IPS-18c (cell line): ENCODE data around the gene IL1RAPL1.

Experiments
- H3K4me3 ChIP-seq: 2 replicates; pipeline ENCODE4 v1.7.0; 2013; ENCODE audit warnings: low read depth, mild to moderate bottlenecking, low read length, moderate library complexity; ENCODE audit not compliant: insufficient read depth
- H3K9me3 ChIP-seq: one replicate; pipeline ENCODE4 v1.6.1; 2013; ENCODE audit warnings: mild to moderate bottlenecking, low read length, moderate library complexity; ENCODE audit not compliant: control insufficient read depth, insufficient read depth

IL1RAPL1 gene

DNA sequence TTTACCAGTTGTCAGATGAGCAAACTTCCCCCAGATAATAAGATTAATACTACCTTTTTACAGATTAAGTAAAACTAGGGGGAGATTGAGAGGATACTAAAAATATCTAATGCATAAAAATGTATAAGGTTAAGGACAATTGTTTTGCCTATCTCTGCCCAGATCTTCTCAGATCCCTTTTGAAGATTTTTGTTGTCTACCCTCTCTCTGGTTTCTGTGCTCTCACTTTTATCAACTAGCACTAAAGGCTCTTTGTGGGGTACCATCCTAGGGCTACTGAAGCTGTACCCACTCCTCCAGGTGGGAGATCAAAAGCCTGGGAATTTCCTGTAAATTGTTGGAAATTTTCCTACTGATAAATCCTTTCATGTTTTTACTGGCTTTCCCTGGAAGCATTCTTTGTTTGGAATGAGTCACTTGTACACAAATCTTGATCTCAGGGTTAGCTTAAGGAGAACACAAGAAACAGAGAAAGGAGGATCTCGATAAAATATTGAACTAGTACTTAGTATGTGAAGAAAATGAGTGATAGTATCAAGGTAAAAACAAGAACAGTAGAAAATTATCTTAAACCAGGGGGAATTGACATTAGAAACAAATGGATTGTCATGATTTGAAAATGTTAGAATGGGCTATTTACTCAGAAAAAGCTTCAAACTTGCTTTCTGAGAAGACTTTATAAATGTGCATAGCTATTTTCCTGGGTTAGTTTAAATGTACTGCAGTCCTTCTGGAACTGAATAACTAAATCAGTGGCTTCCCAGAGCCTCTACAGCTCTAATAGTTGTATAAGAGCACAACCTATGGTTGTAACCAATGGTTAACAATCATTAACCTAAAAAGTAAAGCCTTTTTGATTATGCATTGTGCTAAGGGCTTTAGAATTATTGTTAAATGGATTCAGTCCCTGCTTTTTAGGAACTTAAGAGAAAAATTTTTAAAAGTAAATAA, 948.2 kb downstream of the IL1RAPL1 start:
- Histone ChIP-seq H3K4me3 (no peak overlapping the region), H3K9me3 (peaks cover 2% of the 10 kb centered on the region)

DNA sequence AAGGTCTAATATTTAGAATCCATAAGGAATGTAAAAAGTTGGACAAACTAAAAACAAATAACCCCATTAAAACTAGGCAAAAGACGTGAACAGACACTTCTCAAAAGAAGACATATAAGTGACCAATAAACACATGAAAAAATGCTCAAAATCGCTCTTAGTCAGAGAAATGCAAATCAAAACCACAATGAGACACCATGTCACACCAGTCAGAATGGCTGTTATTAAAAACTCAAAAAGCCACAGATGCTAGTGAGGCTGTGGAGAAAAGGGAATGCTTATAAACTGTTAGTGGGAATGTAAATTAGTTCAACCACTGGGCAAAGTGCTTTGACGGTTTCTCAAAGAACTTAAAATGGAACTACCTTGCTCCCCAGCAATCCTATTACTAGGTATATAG, 953.8 kb downstream of the IL1RAPL1 start:
- Histone ChIP-seq H3K9me3 (no peaks in the 10 kb centered on the region), H3K4me3 (no peak overlapping the region)

DNA sequence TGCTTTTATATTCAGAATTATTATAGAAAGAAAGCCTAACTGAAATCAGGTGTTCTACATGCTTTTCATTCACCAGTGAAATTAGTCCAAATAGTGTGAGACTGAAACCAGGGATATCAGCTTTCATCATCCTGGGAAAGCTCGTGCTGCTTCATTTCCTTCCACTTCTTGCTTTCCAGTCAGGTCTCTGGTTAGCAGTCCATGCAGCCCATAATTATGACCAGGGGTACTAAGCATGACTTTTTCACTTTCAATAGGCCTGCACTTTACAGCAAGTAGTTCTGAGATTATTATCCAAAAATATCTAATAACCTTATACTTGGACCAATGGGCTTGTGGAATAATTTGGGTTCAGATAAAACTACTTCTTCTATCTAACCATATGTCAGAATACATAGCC, 954.9 kb downstream of the IL1RAPL1 start:
- no peaks in the 10 kb centered on the region for H3K9me3 ChIP-seq
- no peak overlapping the region for H3K4me3 ChIP-seq

DNA sequence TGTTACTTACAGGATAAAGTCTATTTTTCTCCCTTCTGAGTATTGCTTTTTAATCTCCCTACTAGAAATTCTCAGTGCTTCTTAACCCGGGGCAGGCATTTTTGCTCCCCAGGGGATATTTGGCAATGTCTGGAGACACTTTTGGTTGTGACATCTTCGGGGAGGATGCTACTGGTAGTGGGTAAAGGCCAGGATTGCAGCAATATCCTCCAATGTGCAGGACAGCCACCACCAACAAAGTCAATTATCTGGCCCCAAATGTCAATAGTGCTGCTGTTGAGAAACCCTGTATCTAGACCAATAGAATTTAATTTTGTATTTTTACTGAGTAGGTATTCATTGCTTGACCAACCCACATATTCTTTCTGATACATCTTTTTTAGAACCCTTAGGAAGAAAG, 958.6 kb downstream of the IL1RAPL1 start:
- Histone ChIP-seq H3K9me3 (no peaks in the 10 kb centered on the region), H3K4me3 (no peak overlapping the region)

DNA sequence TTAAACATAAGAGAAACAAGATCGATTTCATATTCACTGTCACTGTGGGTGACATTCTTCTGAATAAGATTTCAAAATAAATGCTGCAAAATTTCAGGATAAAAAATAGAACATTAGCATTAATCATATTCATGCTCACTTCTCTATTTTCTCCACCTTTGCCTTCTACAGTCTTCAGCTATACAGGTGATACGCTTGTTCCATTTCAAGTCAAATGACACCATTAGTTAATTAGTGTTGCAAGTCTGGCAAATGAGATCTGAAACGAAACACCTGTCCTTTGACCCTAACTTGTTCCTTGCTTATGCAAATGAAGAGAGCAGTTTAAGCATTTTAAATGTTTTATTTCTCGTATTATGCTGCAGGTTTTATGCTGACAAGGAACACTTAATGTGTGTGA, 960.6 kb downstream of the IL1RAPL1 start:
- H3K4me3 ChIP-seq = no peak overlapping the region
- H3K9me3 ChIP-seq = no peaks in the 10 kb centered on the region

DNA sequence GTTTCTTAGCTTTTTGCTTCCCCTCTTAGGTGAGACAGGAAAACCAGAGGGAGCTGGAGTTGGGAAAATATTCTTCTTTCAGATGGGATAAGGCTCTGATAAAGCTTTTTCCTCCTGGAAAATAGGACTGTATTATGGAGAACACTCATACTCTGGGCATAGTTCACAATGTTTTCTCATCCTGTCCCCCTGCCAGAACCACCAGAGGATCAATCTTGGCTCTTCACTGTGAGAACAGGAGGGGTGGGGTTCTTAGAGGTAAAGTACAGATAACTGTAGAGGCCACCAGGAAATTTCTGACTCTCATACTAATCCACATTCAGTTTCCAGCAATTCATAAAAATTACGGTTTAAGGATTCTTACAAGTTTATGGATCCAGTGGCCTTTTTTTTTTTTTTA, 966.3 kb downstream of the IL1RAPL1 start:
- H3K4me3 ChIP-seq = no peak overlapping the region
- H3K9me3 ChIP-seq = no peaks in the 10 kb centered on the region

DNA sequence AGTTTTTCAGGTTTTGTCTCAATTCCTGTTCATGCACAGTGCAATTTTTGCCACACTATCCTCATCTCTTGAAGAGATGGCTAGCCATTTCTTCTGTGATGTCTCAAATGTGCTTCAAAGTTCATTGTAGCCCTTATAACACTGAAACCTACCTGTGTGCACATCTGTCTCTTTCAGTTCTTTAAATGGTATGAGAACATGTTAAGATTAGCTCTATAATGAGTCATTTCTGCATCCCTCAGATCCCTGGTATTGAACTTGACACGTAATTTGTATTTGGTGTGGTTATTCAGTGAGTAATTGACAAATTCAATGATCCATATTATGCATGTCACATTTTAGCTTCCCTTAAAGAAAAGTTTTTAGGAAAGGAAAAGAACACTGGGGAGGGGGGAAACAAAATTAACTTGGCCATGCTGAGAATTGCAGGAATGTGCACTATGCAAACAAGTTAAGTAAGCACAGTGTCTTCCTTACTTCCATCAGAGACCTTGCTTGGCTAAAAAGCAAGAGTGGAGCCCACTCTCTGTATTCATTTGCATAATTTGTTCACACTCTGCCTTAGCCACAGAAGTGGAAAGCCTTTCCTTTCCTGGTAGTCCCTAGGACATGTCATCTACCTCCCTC, 968.3 kb downstream of the IL1RAPL1 start:
- Histone ChIP-seq H3K4me3 (no peak overlapping the region), H3K9me3 (no peaks in the 10 kb centered on the region)

DNA sequence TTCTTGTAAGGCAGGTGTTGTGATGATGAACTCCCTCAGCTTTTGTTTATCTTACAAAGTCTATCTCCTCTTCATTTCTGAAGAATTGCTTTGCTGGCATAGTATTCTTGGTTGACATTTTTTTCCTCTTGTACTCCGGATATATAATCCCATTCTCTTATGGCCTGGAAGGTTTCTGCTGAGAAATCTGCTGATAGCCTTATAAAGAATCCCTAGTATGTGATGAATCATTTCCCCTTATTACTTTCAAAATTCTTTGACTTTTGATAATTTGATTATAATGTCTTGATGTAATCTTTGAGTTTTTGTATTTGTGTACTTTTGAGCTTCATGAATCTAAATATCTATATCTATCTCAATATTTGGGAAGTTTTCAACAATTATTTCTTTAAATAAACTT, 972.8 kb downstream of the IL1RAPL1 start:
- Histone ChIP-seq H3K9me3 (no peaks in the 10 kb centered on the region), H3K4me3 (no peak overlapping the region)

DNA sequence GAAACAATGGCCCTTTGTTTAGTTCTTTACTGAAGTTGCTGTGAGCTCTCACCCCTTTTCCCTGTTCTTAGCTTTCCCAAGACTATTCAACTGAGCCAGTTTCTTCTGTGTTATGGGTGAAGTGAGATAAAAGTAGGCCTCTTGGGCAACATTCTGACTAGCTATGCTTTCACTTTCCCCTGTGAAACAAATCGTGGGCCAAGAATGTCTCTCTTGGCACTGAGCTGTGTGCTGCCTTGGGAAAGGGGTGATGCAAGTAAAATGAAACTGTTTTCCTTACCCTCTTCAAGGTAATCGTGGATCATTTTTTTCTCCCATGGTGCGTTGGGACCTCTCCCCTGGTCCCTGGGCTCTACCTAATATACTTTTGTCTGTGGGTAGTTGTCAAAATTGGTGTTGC, 974.2 kb downstream of the IL1RAPL1 start:
- no peaks in the 10 kb centered on the region for H3K9me3 ChIP-seq
- H3K4me3 ChIP-seq = no peak overlapping the region

DNA sequence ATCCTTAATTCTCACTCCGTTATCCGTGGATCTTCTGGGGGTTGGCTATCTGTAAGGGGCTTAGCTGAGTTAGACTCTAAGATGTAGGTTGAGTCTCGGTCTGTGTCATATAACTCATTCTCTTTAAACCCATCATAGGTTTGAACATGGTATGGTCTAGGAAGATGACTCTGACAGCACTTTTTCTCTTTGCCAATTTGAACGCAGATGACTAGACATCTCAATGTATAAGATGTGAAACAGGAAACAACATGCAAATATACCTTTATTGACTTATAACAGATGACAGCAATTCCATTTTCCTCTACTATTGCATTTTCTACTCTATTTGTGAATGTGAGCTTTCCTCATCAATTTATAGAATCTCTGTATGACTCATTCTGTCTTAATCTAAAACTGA, 993.3 kb downstream of the IL1RAPL1 start:
- Histone ChIP-seq H3K4me3 (no peak overlapping the region), H3K9me3 (no peaks in the 10 kb centered on the region)

DNA sequence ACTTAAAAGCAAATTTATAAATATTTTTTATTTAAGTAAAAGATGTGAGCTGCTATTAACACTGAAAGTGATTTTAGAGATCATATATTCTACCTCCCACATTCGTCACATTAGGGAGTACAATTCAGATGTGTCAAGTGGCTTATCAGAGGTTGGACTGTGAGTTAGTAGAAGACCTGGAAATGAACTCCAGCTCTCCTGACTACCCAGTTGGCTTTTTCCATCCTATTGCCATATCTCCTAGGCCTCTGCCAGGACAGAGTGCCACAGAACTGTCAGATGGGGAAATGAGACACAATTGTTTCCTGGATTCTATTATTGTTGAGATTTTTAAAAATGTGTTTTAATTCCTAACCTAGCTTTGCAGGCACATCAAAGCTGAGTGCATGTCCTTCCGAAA, 994.0 kb downstream of the IL1RAPL1 start:
- Histone ChIP-seq H3K9me3 (no peaks in the 10 kb centered on the region), H3K4me3 (no peak overlapping the region)

DNA sequence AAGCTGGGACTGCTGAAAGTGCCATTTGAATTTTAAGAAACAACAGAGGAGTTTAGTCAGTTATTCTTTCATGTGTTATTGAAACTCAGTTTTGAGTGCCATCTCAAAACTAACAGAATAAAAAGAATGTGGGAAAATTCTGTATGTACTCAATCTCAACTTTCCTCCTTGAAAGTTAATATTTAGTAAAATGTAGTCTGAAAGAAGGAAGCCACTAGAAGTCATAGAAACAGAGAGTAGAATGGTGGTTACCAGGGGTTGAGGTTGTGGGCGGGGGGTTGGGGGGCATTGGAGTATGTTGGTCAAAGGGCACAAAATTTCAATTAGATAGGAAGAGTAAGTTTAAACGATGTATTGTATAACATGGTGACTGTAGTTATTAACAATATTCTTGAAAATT, 999.9 kb downstream of the IL1RAPL1 start:
- no peak overlapping the region for H3K4me3 ChIP-seq

DNA sequence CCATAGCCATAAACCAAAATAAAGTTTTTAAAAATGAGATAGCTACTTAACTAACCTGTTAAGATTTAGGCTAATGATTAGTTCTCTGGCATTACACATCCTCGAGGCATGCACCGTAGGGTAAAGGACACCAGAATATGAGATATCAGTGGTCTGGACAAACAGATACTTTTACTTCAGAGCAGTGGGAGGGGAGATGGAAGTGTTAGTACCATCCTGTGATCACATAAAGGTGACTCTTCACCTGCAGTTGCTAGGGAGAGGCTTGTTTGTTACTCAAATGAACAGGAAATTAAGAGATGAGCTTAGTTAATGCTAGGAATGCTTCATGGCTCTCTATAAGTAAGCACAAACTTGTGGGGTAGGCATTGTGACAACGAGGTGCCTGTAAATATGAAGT, 1003.7 kb downstream of the IL1RAPL1 start:
- Histone ChIP-seq H3K9me3 (no peaks in the 10 kb centered on the region), H3K4me3 (no peak overlapping the region)

More for the DNA sequence above, 999.9 kb downstream of the IL1RAPL1 start:
- H3K9me3 ChIP-seq = no peaks in the 10 kb centered on the region

DNA sequence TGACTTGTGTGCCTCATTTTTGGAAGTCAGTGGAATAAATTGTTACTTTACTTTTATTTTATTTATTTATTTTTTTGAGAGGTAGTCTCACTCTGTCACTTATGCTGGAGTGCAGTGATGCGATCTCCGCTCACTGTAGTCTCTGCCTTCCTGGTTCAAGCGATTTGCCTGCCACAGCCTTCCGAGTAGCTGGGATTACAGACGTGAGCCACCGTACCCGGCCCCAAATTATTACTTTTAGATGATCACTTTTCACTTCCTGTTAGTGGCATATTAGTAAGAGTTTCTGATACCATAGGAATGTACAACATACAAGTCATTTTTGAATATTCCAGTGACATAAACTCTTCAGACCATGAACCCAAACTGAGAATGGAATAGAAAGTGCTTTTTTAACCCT, 1017.1 kb downstream of the IL1RAPL1 start:
- H3K4me3 ChIP-seq = no peak overlapping the region
- no peaks in the 10 kb centered on the region for H3K9me3 ChIP-seq

DNA sequence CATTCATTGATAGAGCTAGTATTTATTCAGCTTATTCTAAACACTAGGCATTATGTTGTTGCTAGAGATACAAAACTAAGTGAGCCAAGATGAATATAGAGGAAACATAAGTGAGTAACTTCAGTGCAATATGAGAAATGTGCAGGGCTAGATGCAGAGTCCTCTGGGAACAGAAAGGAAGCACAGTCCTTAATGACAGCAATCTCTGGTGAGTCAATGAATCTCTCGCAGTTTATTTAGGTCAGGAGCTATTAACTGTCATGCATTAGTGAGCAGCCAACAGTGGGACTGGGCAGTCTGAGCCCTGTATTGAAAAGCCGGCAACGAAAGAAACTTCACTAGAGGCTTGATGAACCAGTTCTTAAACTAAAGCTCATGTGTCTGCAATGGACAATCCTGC, 1030.0 kb downstream of the IL1RAPL1 start:
- Histone ChIP-seq H3K9me3 (no peaks in the 10 kb centered on the region), H3K4me3 (no peak overlapping the region)

DNA sequence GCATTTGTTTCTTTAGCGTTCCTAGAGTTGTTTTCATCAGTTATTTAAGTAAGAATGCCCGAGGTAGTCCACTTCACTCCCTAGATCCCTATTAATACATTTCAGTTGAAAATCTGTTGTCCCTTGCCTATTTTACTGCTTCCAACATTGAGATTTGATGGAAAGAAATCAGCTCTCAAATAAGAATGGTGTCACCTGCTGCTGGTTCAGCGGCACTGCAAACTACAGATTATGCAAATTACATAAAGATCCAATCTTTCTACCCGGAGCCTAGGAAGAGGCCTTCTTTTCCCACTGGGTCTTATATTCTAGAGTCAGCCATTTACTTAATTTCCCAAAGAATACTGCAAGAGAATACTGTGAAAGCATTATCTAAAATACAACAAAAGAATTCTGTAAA, 1030.5 kb downstream of the IL1RAPL1 start:
- Histone ChIP-seq H3K9me3 (no peaks in the 10 kb centered on the region), H3K4me3 (no peak overlapping the region)

DNA sequence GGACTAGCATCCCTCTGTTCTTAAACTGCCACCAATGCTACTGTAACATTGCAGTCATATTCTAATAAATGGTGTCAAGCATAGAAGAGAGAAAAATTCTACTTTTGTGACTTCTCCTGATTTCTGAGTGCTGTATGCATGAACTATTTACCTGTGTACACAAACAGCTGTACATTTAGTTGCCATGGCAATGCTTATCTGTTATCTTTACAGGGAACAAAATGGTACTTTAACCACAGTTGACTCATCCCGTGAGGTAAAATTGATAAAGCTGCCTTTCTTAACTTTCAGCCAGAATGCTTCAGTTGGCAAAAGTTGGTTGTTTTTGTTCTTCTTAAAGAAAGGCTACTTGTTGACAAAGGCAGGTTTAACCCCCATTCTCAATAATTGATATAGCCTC, 1040.6 kb downstream of the IL1RAPL1 start:
- H3K4me3 ChIP-seq = no peak overlapping the region
- no peaks in the 10 kb centered on the region for H3K9me3 ChIP-seq

DNA sequence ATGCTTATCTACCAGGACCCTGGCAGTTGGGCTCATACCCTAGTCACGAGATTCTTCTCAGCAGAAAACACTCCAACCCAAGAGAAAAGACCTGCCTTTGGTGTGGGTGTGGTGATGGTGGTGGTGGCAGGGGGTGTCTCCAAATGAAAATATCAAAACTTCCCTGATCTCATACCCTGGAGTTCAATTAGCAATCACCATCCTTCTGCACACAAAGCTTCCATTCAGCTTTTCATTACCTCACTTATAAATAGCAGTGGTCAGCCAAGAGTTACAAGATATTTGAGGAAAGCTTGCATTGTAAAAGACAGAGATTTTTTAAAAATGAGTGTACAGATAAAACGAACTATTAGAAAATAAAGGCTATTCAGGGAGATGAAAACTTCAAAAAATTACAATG, 1047.3 kb downstream of the IL1RAPL1 start:
- Histone ChIP-seq H3K4me3 (no peak overlapping the region), H3K9me3 (no peaks in the 10 kb centered on the region)
